ENCODE results near the gene GP5. TPM values are rescaled to one million over a fixed set of nuclear protein-coding genes. Genes with fewer than 3 reads are reported as not detected.

The GP5 gene
- total and polyA plus RNA-seq, 3 donors from 2014 or later: 0.06 to 0.16 TPM; not detected in 1

DNA sequence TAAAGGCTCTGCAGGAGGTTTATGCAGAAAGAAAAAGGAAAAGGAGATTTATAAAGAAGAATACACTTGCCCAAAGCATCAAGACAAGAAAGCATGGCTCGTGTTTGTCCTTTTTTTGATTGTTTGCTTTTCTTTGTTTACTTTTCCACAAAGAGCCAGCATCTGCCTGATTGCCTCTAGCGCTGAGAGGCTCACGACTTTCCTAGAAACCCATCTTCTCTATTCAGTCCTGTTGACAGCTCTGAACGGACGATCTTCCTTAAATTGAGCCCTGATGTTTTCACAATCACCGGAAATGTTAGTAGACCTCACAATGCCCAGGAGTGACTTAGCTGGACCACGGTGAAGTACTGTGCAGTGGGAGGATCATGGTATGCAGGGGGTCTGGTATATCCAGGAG is 12.4 kb downstream of the GP5 start:
- Histone ChIP-seq H3K27ac (no peak overlapping the region), H3K4me1 (no peaks in the 10 kb centered on the region), H3K4me3 (no peak overlapping the region), H3K27me3 (no peaks in the 10 kb centered on the region), H3K36me3 (ENCODE audit: low read depth, missing control alignments) (no peaks in the 10 kb centered on the region), H3K9me3 (no peaks in the 10 kb centered on the region)
- 83 to 86% methylated on average over 7 of the region's 7 CpGs for WGBS, 2 donors
- no peak for DNase-seq
- intact Hi-C loops (cut with DNase I; ENCODE audit: low total_unique reads): no loop called here
- no peak for TF ChIP-seq POLR2A (IDR thresholded peaks at IDR 0.05)
- TF ChIP-seq CTCF (IDR thresholded peaks at IDR 0.05): no peak

DNA sequence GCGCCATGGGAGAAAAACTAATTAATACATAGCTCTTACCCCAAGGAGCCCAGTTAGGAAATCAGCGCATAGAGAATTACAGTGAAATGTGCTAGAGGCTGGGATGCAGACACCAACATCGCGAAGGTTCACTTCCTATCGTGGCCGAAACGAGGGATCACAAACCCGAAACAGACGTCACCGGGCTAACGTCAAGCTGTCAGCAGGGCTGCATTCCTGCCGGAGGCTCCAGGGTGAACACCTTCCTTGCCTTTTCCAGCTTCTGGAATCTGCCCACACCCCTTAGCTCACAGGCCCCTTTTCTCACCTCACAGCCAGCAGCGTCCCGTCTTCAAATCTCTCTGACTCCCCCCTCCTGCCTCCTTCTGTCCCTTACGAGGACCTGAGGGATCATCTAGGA is 13.0 kb downstream of the GP5 start:
- WGBS, 2 donors: 84% methylated on average over 15 of the region's 15 CpGs
- Histone ChIP-seq H3K27me3 (no peaks in the 10 kb centered on the region), H3K4me3 (no peak overlapping the region), H3K36me3 (ENCODE audit: low read depth, missing control alignments) (no peaks in the 10 kb centered on the region), H3K4me1 (no peaks in the 10 kb centered on the region), H3K27ac (no peak overlapping the region), H3K9me3 (no peaks in the 10 kb centered on the region)
- no peak for DNase-seq
- TF ChIP-seq CTCF (IDR thresholded peaks at IDR 0.05) (no peak), POLR2A (IDR thresholded peaks at IDR 0.05) (no peak)
- intact Hi-C loops (cut with DNase I; ENCODE audit: low total_unique reads): no loop called here

- Histone ChIP-seq H3K4me3 (no peak overlapping the region), H3K27me3 (no peaks in the 10 kb centered on the region), H3K9me3 (no peaks in the 10 kb centered on the region), H3K36me3 (ENCODE audit: low read depth, missing control alignments) (no peaks in the 10 kb centered on the region), H3K27ac (no peak overlapping the region), H3K4me1 (no peaks in the 10 kb centered on the region)
- WGBS, 2 donors: 85 to 86% methylated on average over 9 to 12 of the region's 12 CpGs
- TF ChIP-seq POLR2A (IDR thresholded peaks at IDR 0.05) (no peak), CTCF (IDR thresholded peaks at IDR 0.05) (no peak)
- intact Hi-C loops (cut with DNase I; ENCODE audit: low total_unique reads): no loop called here
- no peak for DNase-seq
These were observed 14.5 kb downstream of the GP5 start for GRCh38 chr3:194384569-194385001.

- 79 to 80% methylated on average over 6 of the region's 6 CpGs for WGBS, 2 donors
- Histone ChIP-seq H3K27me3 (no peaks in the 10 kb centered on the region), H3K9me3 (no peaks in the 10 kb centered on the region), H3K4me3 (no peak overlapping the region), H3K4me1 (no peaks in the 10 kb centered on the region), H3K27ac (no peak overlapping the region), H3K36me3 (ENCODE audit: low read depth, missing control alignments) (no peaks in the 10 kb centered on the region)
- intact Hi-C loops (cut with DNase I; ENCODE audit: low total_unique reads): no loop called here
- no peak for DNase-seq
- TF ChIP-seq CTCF (IDR thresholded peaks at IDR 0.05) (no peak), POLR2A (IDR thresholded peaks at IDR 0.05) (no peak)
These were observed 14.9 kb downstream of the GP5 start for GRCh38 chr3:194384156-194384555.

DNA sequence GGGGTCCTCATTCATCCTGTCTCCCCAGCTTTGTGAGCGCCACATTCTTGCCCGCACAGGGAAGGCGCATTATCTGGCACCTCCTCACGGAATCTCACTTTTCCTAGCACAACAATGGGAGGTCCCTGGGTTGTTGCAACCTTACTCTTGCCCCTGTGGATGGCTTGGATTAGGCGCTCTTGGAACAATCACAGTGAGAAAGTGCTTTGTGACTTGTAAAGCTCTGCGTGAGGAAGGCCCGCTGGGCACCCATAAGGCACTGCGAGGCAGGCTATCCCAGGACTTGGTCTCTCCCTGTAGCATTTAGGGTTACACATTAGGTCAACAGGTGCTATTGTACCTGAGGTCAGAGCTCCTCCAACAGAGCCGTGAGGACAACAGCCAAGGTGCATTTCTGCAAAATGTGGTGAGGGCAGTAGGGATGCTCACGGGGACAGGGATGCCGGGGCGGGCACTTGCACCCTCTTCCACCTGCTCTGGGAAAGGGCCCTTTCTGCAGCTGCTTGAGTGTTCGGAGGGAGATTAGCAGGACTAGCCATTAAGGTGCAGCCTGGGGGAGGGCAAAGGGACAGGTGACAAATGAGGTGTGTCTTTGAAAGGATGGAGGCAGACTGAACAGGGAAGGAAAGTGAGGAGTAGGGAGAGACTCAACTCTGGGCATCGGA is 15.7 kb downstream of the GP5 start:
- Histone ChIP-seq H3K4me1 (no peaks in the 10 kb centered on the region), H3K4me3 (no peak overlapping the region), H3K27ac (no peak overlapping the region), H3K27me3 (no peaks in the 10 kb centered on the region), H3K9me3 (no peaks in the 10 kb centered on the region), H3K36me3 (ENCODE audit: low read depth, missing control alignments) (no peaks in the 10 kb centered on the region)
- intact Hi-C loops (cut with DNase I; ENCODE audit: low total_unique reads): no loop called here
- WGBS, 2 donors: 91 to 98% methylated on average over 12 to 14 of the region's 14 CpGs
- no peak for DNase-seq
- TF ChIP-seq POLR2A (IDR thresholded peaks at IDR 0.05) (no peak), CTCF (IDR thresholded peaks at IDR 0.05) (no peak)

All from testis (tissue), 3 donors.